Ishikawa (cell line): ENCODE measurements around the gene AIG1.

ENCODE experiments used
- CEBPB ChIP-seq: IDR thresholded peaks from 2 replicates; pipeline ENCODE4 v1.6.1; 2012
- CREB1 ChIP-seq: IDR thresholded peaks from 2 replicates; pipeline ENCODE4 v1.6.1; 2012; ENCODE audit warnings: low read depth
- EGR1 ChIP-seq: IDR thresholded peaks from 2 replicates; pipeline ENCODE4 v1.6.1; 2012
- EP300 ChIP-seq: IDR thresholded peaks from 2 replicates; pipeline ENCODE4 v1.6.1; 2012; ENCODE audit warnings: borderline replicate concordance
- RAD21 ChIP-seq: IDR thresholded peaks from 2 replicates; pipeline ENCODE4 v1.6.1; 2012; ENCODE audit warnings: low read depth
- USF1 ChIP-seq: IDR thresholded peaks from 2 replicates; pipeline ENCODE4 v1.6.1; 2012
- YY1 ChIP-seq: IDR thresholded peaks from 2 replicates; pipeline ENCODE4 v1.6.1; 2012; ENCODE audit warnings: low read depth
- TF ChIP-seq, protein P1 (sequence below): IDR thresholded peaks from 2 replicates; pipeline ENCODE4 v1.6.1; 2012

GRCh38 chr6:143376861-143377260 lies 316.2 kb downstream of the AIG1 start:
- no peak for TF ChIP-seq YY1
- no peak for TF ChIP-seq EGR1
- no peak for TF ChIP-seq RAD21
- TF ChIP-seq, protein P1, sequence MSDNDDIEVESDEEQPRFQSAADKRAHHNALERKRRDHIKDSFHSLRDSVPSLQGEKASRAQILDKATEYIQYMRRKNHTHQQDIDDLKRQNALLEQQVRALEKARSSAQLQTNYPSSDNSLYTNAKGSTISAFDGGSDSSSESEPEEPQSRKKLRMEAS: no peak
- no peak for TF ChIP-seq CREB1
- TF ChIP-seq EP300: no peak
- TF ChIP-seq USF1: no peak
- TF ChIP-seq CEBPB: no peak
